Daoy (cell line): Measurements from ENCODE around the gene LILRB5. TPM values are rescaled to one million over a fixed set of nuclear protein-coding genes. Genes with fewer than 3 reads are reported as not detected.
A peak's percentile ranks its signal among the peaks of the same experiment; 100 is the strongest.
"Not testable (repeated sequence)": the region's sequence is repeated elsewhere in the genome, so short reads cannot be mapped to it uniquely, and the experiment has no call there.

ENCODE experiments used
- DNase-seq: peaks from one replicate; pipeline ENCODE4 v3.0.0-alpha.2; 2015; ENCODE audit warnings: low read depth
- total RNA-seq: library from RNA; depleted of rRNA; stranded (reverse); fragments of >200 nt; shearing (Covaris generic); gene quantifications from 2 replicates; pipeline ENCODE4 v1.2.3, GENCODE V29; 2014; rRNA removed

Gene LILRB5
- total RNA-seq, 1 experiment from 2014 or later = not detected

- DNase-seq = not testable (repeated sequence)
Measured at GRCh38 chr19:54214734-54215133, 42.3 kb downstream of the LILRB5 start.

- not testable (repeated sequence) for DNase-seq
Measured at GRCh38 chr19:54214217-54214616, 42.9 kb downstream of the LILRB5 start.

- no peak for DNase-seq
Measured at GRCh38 chr19:54211235-54211634, 45.8 kb downstream of the LILRB5 start.

GRCh38 chr19:54209811-54210494 lies 47.1 kb downstream of the LILRB5 start:
- peak; percentile 98 for DNase-seq

GRCh38 chr19:54209058-54209810 lies 47.8 kb downstream of the LILRB5 start:
- DNase-seq = peak; percentile 50

- DNase-seq = peak; percentile 49
Measured at GRCh38 chr19:54208784-54209057, 48.4 kb downstream of the LILRB5 start.

- peak; percentile 49 for DNase-seq
Measured at GRCh38 chr19:54207983-54208783, 48.9 kb downstream of the LILRB5 start.

- no peak for DNase-seq
Measured at GRCh38 chr19:54207676-54207982, 49.4 kb downstream of the LILRB5 start.

GRCh38 chr19:54207193-54207592 lies 49.9 kb downstream of the LILRB5 start:
- not testable (repeated sequence) for DNase-seq

GRCh38 chr19:54206831-54207177 lies 50.3 kb downstream of the LILRB5 start:
- no peak for DNase-seq

- no peak for DNase-seq
Measured at GRCh38 chr19:54206030-54206830, 50.8 kb downstream of the LILRB5 start.

- DNase-seq = no peak
Measured at GRCh38 chr19:54204767-54205468, 52.2 kb downstream of the LILRB5 start.

GRCh38 chr19:54203151-54203611 lies 53.9 kb downstream of the LILRB5 start:
- DNase-seq = no peak

GRCh38 chr19:54201980-54202379 lies 55.1 kb downstream of the LILRB5 start:
- DNase-seq = no peak

GRCh38 chr19:54201172-54201701 lies 55.8 kb downstream of the LILRB5 start:
- no peak for DNase-seq

Other genes with a start within 250 kb of the LILRB5 start
- gene VSTM1, start 193.4 kb downstream of the LILRB5 start, total RNA-seq = not detected in 2 replicates
- not detected in 2 replicates for gene TARM1, start 175.9 kb downstream of the LILRB5 start, total RNA-seq
- 0.27 and 0.74 TPM in 2 replicates for gene OSCAR, start 156.5 kb downstream of the LILRB5 start, total RNA-seq
- gene NDUFA3, start 154.4 kb downstream of the LILRB5 start, total RNA-seq = 17.4 and 34.1 TPM in 2 replicates
- 60.2 and 101 TPM in 2 replicates for gene TFPT, start 141.6 kb downstream of the LILRB5 start, total RNA-seq
- 78.8 and 92.3 TPM in 2 replicates for gene PRPF31, start 141.5 kb downstream of the LILRB5 start, total RNA-seq
- gene CNOT3, start 119.5 kb downstream of the LILRB5 start, total RNA-seq = 10.9 and 14.0 TPM in 2 replicates
- gene LENG1, start 97.6 kb downstream of the LILRB5 start, total RNA-seq = 15.6 and 21.3 TPM in 2 replicates
- gene TMC4, start 84.1 kb downstream of the LILRB5 start, total RNA-seq = 0.06 TPM in 1 of 2 replicates, not detected in the other
- gene MBOAT7, start 67.7 kb downstream of the LILRB5 start, total RNA-seq = 74.9 and 89.3 TPM in 2 replicates
- gene TSEN34, start 66.0 kb downstream of the LILRB5 start, total RNA-seq = 88.1 and 141 TPM in 2 replicates
- gene RPS9, start 56.4 kb downstream of the LILRB5 start, total RNA-seq = 2,362 and 2,452 TPM in 2 replicates
- gene LILRB3, start 34.3 kb downstream of the LILRB5 start, total RNA-seq = not detected in 2 replicates
- not detected in 2 replicates for gene LILRA6, start 14.5 kb downstream of the LILRB5 start, total RNA-seq
- not detected in 2 replicates for gene LILRB2, start 23.8 kb upstream of the LILRB5 start, total RNA-seq
- not detected in 2 replicates for gene LILRA5, start 55.9 kb upstream of the LILRB5 start, total RNA-seq
- not detected in 2 replicates for gene LILRA4, start 81.9 kb upstream of the LILRB5 start, total RNA-seq
- not detected in 2 replicates for gene LAIR1, start 107.7 kb upstream of the LILRB5 start, total RNA-seq
- gene TTYH1, start 158.2 kb upstream of the LILRB5 start, total RNA-seq = 1.3 TPM in 1 of 2 replicates, not detected in the other
- gene LENG8, start 191.9 kb upstream of the LILRB5 start, total RNA-seq = 5.1 and 9.0 TPM in 2 replicates
- gene LENG9, start 206.5 kb upstream of the LILRB5 start, total RNA-seq = 2.1 and 3.9 TPM in 2 replicates
- 9.5 and 15.4 TPM in 2 replicates for gene CDC42EP5, start 216.0 kb upstream of the LILRB5 start, total RNA-seq
- not detected in 2 replicates for gene LAIR2, start 245.6 kb upstream of the LILRB5 start, total RNA-seq